ENCODE measurements around the gene EIF4G3.

DNA sequence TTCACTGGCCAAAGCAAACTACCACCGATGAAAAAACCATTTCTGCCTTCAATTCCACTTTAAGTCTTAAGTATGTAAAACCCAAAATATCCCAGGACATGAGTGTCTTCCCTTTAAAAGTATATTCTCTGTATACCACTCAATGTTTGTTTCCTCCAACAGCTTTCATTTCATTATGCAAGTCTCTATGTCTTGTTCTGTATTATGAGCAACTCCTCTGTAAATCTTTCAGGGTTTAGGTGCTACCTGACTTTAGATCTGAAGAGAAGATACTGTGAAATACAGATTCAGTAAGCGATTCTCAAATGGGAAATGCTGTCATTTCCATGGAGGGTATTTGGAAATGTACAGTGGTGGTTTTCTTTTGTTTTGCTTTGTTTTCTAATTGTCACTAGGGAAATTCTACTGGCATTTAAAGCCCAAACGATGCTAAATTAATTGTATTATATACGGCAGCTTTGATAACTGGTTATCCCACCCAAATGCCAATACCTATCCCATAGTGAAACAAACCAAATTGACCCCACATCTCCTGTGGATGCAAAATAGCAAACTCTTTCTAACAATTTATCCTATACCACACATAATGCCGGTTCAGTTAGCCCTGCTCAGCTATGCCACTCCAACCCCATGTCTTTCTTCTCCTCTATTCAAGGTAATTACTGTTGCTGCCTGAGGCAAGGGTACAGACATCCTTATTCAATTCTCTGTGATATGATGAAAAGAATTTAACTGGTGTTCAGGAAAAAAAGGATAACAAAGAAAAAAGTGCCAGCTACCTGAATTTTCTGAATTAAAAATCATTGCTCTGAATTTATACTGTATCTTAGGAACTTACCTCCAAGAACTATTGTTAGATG, 182.8 kb downstream of the EIF4G3 start:
- TF ChIP-seq, protein P1, sequence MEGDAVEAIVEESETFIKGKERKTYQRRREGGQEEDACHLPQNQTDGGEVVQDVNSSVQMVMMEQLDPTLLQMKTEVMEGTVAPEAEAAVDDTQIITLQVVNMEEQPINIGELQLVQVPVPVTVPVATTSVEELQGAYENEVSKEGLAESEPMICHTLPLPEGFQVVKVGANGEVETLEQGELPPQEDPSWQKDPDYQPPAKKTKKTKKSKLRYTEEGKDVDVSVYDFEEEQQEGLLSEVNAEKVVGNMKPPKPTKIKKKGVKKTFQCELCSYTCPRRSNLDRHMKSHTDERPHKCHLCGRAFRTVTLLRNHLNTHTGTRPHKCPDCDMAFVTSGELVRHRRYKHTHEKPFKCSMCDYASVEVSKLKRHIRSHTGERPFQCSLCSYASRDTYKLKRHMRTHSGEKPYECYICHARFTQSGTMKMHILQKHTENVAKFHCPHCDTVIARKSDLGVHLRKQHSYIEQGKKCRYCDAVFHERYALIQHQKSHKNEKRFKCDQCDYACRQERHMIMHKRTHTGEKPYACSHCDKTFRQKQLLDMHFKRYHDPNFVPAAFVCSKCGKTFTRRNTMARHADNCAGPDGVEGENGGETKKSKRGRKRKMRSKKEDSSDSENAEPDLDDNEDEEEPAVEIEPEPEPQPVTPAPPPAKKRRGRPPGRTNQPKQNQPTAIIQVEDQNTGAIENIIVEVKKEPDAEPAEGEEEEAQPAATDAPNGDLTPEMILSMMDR (IDR thresholded peaks at IDR 0.05; ENCODE audit: low read length) = no peak
- no peak for TF ChIP-seq EZH2 (optimal IDR thresholded peaks at IDR 0.05; ENCODE audit: low read depth, low read length)
- no peak for TF ChIP-seq EZH2phosphoT487 (IDR thresholded peaks at IDR 0.05; ENCODE audit: low read length)
